Spleen (tissue), 11 donors: ENCODE data around the gene RNLS. TPM values are rescaled to one million over a fixed set of nuclear protein-coding genes. Genes with fewer than 3 reads are reported as not detected.

Experiments used
- DNase-seq: peaks from one replicate; pipeline ENCODE4 v3.0.0-alpha.2; 2020
- H3K27ac ChIP-seq, 8 donors: fragments of 200-600 bp; sonication (generic) in 7 of 8; 1 replicate in 4 of 8; 2 replicates in 4 of 8; pipeline versions ENCODE4 v1.5.0 to v1.8.0; 2016 to 2021; ENCODE audit warnings: inconsistent platforms in 4 of 8, mild to moderate bottlenecking in 4 of 8, moderate library complexity in 1 of 8
- H3K27me3 ChIP-seq, 7 donors: fragments of 200-600 bp; sonication (generic) in 6 of 7; replicated peaks in 1 of 7; 1 replicate in 4 of 7; 2 replicates in 3 of 7; pipeline versions ENCODE4 v1.5.0 to v1.8.0; 2016 to 2021; ENCODE audit warnings: inconsistent platforms in 3 of 7, mild to moderate bottlenecking in 1 of 7
- H3K36me3 ChIP-seq, 6 donors: fragments of 200-600 bp; sonication (generic) in 5 of 6; 1 replicate in 4 of 6; 2 replicates in 2 of 6; pipeline versions ENCODE4 v1.5.0 to v1.8.0; 2016 to 2021; ENCODE audit warnings: inconsistent platforms in 2 of 6
- H3K4me1 ChIP-seq, 6 donors: fragments of 200-600 bp; sonication (generic) in 5 of 6; 1 replicate in 3 of 6; 2 replicates in 3 of 6; pipeline versions ENCODE4 v1.5.0 to v1.8.0; 2016 to 2021; ENCODE audit warnings: inconsistent platforms in 3 of 6
- H3K4me3 ChIP-seq, 8 donors: fragments of 200-600 bp; sonication (generic) in 7 of 8; 1 replicate in 4 of 8; 2 replicates in 4 of 8; pipeline versions ENCODE4 v1.5.0 to v1.8.0; 2016 to 2021; ENCODE audit warnings: inconsistent platforms in 4 of 8, mild to moderate bottlenecking in 4 of 8, moderate library complexity in 2 of 8
- H3K9me3 ChIP-seq, 8 donors: fragments of 200-600 bp; sonication (generic) in 7 of 8; 1 replicate in 4 of 8; 2 replicates in 4 of 8; pipeline versions ENCODE4 v1.5.0 to v1.8.0; 2016 to 2021; ENCODE audit warnings: inconsistent platforms in 4 of 8
- POLR2A ChIP-seq, 3 donors: fragments of 450-650 bp; IDR thresholded peaks; one replicate each; pipeline ENCODE4 v1.5.1; 2017; ENCODE audit warnings: antibody characterized with exemption in 3 of 3, mild to moderate bottlenecking in 1 of 3
- POLR2AphosphoS5 ChIP-seq, 3 donors: sonication (generic); formaldehyde crosslinking; IDR thresholded peaks; one replicate each; pipeline ENCODE4 v1.5.1; 2017; ENCODE audit warnings: antibody characterized with exemption in 3 of 3
- WGBS, 5 donors: extraction: QIAGEN DNeasy Blood & Tissue Kit in 3 of 5; methylation state at CpG; one replicate each; pipeline versions ENCODE4 v1.1.5 to v1.1.7; 2013 to 2018; 5-methylcytosine and 5-hydroxymethylcytosine counted together
- intact Hi-C: fragments of 100-400 bp; cut with DNase I; formaldehyde crosslinking; loops from one replicate; pipeline ENCODE4 v1.15.0; 2023; ENCODE audit warnings: low total_unique reads
- polyA plus RNA-seq, 3 donors: library from polyadenylated mRNA; stranded (reverse); fragments of 200-250 nt; gene quantifications; one replicate each; pipeline ENCODE4 v1.2.1, GENCODE V29; 2013
- total RNA-seq, 7 donors: library from RNA; depleted of rRNA in 3 of 7; stranded (reverse); fragments of >200 nt in 3 of 7; fragmentation: NEBNext Ultra II Directional in 4 of 7; extraction: Animal tissue kit (Norgen Biotek cat#: 25700) in 4 of 7; gene quantifications; one replicate each; pipeline versions ENCODE4 v1.1.0 to v1.2.1, GENCODE V29; 2016 to 2021
- TF ChIP-seq, protein P1 (sequence below), 11 experiments: fragments of 200-600 bp in 7 of 11; fragments of 450-650 bp in 4 of 11; sonication (generic) in 4 of 11; IDR thresholded peaks in 8 of 11; conservative IDR thresholded peaks in 3 of 11; 1 replicate in 7 of 11; 2 replicates in 4 of 11; pipeline versions ENCODE4 v1.4.0 to v1.8.0; 2016 to 2021; ENCODE audit warnings: antibody characterized with exemption in 11 of 11, inconsistent platforms in 4 of 11, mild to moderate bottlenecking in 1 of 11
- donor health status: healthy with polysubstance abuse.
- donor health status: DM: no; HTN: no; CAD: no; lungs with moderate emphysema.
- donor health status: DM: no; HTN: no; CAD: no.
- donor health status: Bipolar disorder and iron deficiency.
- donor health status: healthy.
- donor health status: DM: no; HTN: no; CAD: no.
- donor health status: DM: yes; HTN: yes; CAD: no.

RNLS gene
- total and polyA plus RNA-seq, 10 donors = 4.5 to 28.8 (median 8.5) TPM

GRCh38 chr10:88431103-88431502, 152.0 kb downstream of the RNLS start:
- 95 to 100% (median 95%) methylated on average over 1 of the region's 1 CpG for WGBS, 5 donors
- H3K36me3 ChIP-seq = no peaks in the 10 kb centered on the region
- no peak for DNase-seq
- H3K4me3 ChIP-seq = no peak overlapping the region
- H3K27me3 ChIP-seq = no peaks in the 10 kb centered on the region
- TF ChIP-seq POLR2AphosphoS5 (IDR thresholded peaks at IDR 0.05) (no peak), POLR2A (IDR thresholded peaks at IDR 0.05) (no peak)
- TF ChIP-seq, protein P1, sequence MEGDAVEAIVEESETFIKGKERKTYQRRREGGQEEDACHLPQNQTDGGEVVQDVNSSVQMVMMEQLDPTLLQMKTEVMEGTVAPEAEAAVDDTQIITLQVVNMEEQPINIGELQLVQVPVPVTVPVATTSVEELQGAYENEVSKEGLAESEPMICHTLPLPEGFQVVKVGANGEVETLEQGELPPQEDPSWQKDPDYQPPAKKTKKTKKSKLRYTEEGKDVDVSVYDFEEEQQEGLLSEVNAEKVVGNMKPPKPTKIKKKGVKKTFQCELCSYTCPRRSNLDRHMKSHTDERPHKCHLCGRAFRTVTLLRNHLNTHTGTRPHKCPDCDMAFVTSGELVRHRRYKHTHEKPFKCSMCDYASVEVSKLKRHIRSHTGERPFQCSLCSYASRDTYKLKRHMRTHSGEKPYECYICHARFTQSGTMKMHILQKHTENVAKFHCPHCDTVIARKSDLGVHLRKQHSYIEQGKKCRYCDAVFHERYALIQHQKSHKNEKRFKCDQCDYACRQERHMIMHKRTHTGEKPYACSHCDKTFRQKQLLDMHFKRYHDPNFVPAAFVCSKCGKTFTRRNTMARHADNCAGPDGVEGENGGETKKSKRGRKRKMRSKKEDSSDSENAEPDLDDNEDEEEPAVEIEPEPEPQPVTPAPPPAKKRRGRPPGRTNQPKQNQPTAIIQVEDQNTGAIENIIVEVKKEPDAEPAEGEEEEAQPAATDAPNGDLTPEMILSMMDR (IDR thresholded peaks at IDR 0.05 in 8 of 11, conservative IDR thresholded peaks at IDR 0.05 in 3 of 11) = no peak
- H3K27ac ChIP-seq = no peak overlapping the region
- intact Hi-C loops = no loop called here
- H3K9me3 ChIP-seq = no peaks in the 10 kb centered on the region
- H3K4me1 ChIP-seq = peaks cover 0 to 3% (median 0%) of the 10 kb centered on the region in 6 donors

DNA sequence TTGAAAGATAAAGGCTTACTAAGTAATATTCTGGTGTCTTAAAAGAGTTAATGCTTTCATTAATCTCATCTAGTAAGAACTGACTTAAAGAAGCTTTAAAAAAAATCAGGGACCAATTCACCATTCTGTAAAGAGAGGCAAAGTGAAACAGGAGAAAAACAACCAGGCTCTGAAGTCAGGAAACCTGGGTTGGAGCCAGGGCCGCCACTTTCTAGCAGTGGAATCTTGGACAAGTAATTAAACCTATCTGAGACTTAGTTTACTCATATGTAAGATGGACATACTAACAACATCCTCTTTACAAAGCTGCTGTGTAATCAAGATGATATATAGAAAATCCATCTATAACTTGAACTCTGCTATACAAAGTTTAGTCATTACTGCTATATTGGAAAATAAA, 154.1 kb downstream of the RNLS start:
- WGBS, 5 donors = 86 to 94% (median 88%) methylated on average over 1 of the region's 1 CpG
- DNase-seq = no peak
- no peak overlapping the region for H3K4me3 ChIP-seq
- H3K4me1 ChIP-seq = peaks cover 0 to 3% (median 0%) of the 10 kb centered on the region in 6 donors
- no peaks in the 10 kb centered on the region for H3K36me3 ChIP-seq
- H3K27me3 ChIP-seq = no peaks in the 10 kb centered on the region
- no peaks in the 10 kb centered on the region for H3K9me3 ChIP-seq
- intact Hi-C loops = no loop called here
- peak overlapping the region in 1 of 8 donors; percentile 5 for H3K27ac ChIP-seq
- TF ChIP-seq POLR2A (IDR thresholded peaks at IDR 0.05) (no peak), POLR2AphosphoS5 (IDR thresholded peaks at IDR 0.05) (no peak)
- TF ChIP-seq, protein P1 (IDR thresholded peaks at IDR 0.05 in 8 of 11, conservative IDR thresholded peaks at IDR 0.05 in 3 of 11) = no peak

- TF ChIP-seq, protein P1 (IDR thresholded peaks at IDR 0.05 in 8 of 11, conservative IDR thresholded peaks at IDR 0.05 in 3 of 11) = no peak
- TF ChIP-seq POLR2A (IDR thresholded peaks at IDR 0.05) (no peak), POLR2AphosphoS5 (IDR thresholded peaks at IDR 0.05) (no peak)
- intact Hi-C loops = no loop called here
- Histone ChIP-seq H3K36me3 (no peaks in the 10 kb centered on the region), H3K4me1 (no peaks in the 10 kb centered on the region), H3K9me3 (no peaks in the 10 kb centered on the region), H3K27me3 (no peaks in the 10 kb centered on the region), H3K4me3 (no peak overlapping the region), H3K27ac (peak overlapping the region in 1 of 8 donors; percentile 5)
- WGBS, 5 donors = 60 to 86% (median 67%) methylated on average over 1 of the region's 1 CpG
- DNase-seq = no peak
These were observed 154.7 kb downstream of the RNLS start for GRCh38 chr10:88428442-88428841.

DNA sequence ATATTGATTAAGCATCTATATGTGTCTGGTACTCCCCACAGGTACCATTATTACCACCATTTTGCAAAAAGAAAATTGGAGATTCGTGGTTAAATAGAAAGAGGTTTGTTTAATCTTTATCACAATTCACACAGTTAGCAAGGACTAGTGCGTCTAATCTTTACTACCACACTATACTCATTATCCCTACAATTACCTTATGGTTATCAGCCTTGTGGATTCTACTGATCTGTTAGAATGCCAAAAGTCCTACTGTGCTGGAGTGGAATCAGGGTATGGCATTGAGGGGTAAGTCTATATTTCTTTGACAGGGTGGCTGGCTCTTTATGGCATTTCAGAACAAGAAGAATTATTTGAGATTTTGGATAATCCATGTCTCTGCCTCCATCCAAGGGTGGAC, 156.1 kb downstream of the RNLS start:
- Histone ChIP-seq H3K4me3 (no peak overlapping the region), H3K36me3 (no peaks in the 10 kb centered on the region), H3K27me3 (no peaks in the 10 kb centered on the region), H3K4me1 (no peaks in the 10 kb centered on the region), H3K9me3 (no peaks in the 10 kb centered on the region), H3K27ac (no peak overlapping the region)
- 78 to 97% (median 92%) methylated on average over 2 of the region's 2 CpGs for WGBS, 5 donors
- intact Hi-C loops = no loop called here
- no peak for TF ChIP-seq POLR2AphosphoS5 (IDR thresholded peaks at IDR 0.05)
- TF ChIP-seq POLR2A (IDR thresholded peaks at IDR 0.05) = no peak
- TF ChIP-seq, protein P1 (IDR thresholded peaks at IDR 0.05 in 8 of 11, conservative IDR thresholded peaks at IDR 0.05 in 3 of 11) = no peak
- no peak for DNase-seq
